ENCODE data around the gene JAKMIP1.
A peak's percentile ranks its signal among the peaks of the same experiment; 100 is the strongest.

Gene JAKMIP1

GRCh38 chr4:6123976-6124375 is 76.4 kb downstream of the JAKMIP1 start:
- no peak overlapping the region for H3K27ac ChIP-seq
- no peak for DNase-seq (ENCODE audit: low read depth, low spot score)

GRCh38 chr4:6123541-6123940 is 76.8 kb downstream of the JAKMIP1 start:
- no peak overlapping the region for H3K27ac ChIP-seq
- DNase-seq (ENCODE audit: low read depth, low spot score), result no peak

DNA sequence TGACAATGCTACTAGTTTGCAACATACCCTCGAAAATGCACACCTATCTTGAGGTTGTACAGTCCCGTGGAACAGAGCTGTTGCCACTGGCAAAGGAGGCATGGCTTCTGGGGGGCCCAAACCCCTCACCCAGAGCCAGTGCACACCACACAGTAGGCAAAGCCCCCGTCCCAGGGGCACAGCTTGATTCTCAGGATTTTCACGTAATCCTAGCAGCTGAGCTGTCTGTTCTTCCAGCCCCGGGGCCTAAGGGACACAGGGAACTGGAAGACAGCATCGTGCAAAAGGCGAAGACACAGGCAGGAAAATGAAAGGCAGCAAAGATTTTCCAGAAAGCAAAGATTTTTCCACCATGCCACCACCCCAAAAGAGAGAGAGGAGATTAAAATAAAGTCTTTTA is 77.2 kb downstream of the JAKMIP1 start:
- DNase-seq (ENCODE audit: low read depth, low spot score), result no peak
- H3K27ac ChIP-seq, result no peak overlapping the region

- DNase-seq (ENCODE audit: low read depth, low spot score), result no peak
- H3K27ac ChIP-seq, result no peak overlapping the region
Observed at GRCh38 chr4:6122496-6122895, 77.9 kb downstream of the JAKMIP1 start.

- H3K27ac ChIP-seq, result no peak overlapping the region
Observed at GRCh38 chr4:6121941-6122340, 78.4 kb downstream of the JAKMIP1 start.

GRCh38 chr4:6121276-6121850 is 79.0 kb downstream of the JAKMIP1 start:
- no peak overlapping the region for H3K27ac ChIP-seq
- DNase-seq (ENCODE audit: low read depth, low spot score), result no peak

More at GRCh38 chr4:6121941-6122340, 78.4 kb downstream of the JAKMIP1 start:
- no peak for DNase-seq (ENCODE audit: low read depth, low spot score)

GRCh38 chr4:6120361-6120760 is 80.0 kb downstream of the JAKMIP1 start:
- DNase-seq (ENCODE audit: low read depth, low spot score), result no peak
- H3K27ac ChIP-seq, result no peak overlapping the region

- H3K27ac ChIP-seq, result no peak overlapping the region
- no peak for DNase-seq (ENCODE audit: low read depth, low spot score)
Observed at GRCh38 chr4:6119507-6120020, 80.8 kb downstream of the JAKMIP1 start.

DNA sequence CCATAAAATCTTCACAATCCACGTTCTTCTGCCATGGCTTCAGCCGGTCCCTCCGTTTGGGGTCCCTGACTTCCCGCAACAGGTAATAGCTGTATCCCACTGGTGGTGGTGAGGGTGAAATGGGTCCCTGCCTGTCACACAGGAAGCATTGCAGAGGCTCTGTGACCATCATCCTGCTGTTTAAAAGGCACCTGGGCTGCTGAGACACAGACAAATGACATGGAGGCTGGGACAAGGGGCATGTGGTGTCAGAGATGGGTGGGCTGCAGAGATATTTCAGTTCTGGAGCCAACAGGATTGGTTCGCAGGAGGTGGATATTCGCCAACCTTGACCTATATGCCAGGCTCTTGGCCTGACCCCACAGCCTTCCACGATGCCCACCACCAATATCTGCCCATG is 82.1 kb downstream of the JAKMIP1 start:
- H3K27ac ChIP-seq, result no peak overlapping the region
- DNase-seq (ENCODE audit: low read depth, low spot score), result no peak

- no peak for DNase-seq (ENCODE audit: low read depth, low spot score)
- no peak overlapping the region for H3K27ac ChIP-seq
Observed at GRCh38 chr4:6116696-6117285, 83.6 kb downstream of the JAKMIP1 start.

- no peak overlapping the region for H3K27ac ChIP-seq
- DNase-seq (ENCODE audit: low read depth, low spot score), result no peak
Observed at GRCh38 chr4:6115746-6116586, 84.4 kb downstream of the JAKMIP1 start.

DNA sequence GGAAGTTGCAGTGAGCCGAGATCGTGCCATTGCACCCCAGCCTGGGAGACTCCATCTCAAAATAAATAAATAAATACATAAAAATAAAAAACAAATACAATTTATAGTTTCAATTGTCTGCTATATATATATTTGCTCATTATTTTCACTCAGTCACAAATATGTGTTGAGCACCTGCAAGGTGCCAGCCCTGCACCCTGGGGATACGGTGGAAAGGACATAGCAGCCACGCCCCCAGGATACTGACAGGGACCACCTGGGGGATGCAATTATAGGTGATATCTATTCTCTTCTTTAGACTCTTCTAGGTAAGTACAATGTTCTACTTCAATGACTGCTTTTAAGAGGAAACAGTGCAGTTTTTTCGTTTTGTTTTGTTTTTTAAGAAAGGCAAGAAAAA is 85.0 kb downstream of the JAKMIP1 start:
- H3K27ac ChIP-seq, result no peak overlapping the region
- DNase-seq (ENCODE audit: low read depth, low spot score), result no peak

- no peak for DNase-seq (ENCODE audit: low read depth, low spot score)
- no peak overlapping the region for H3K27ac ChIP-seq
Observed at GRCh38 chr4:6114601-6115000, 85.7 kb downstream of the JAKMIP1 start.

- H3K27ac ChIP-seq, result no peak overlapping the region
- DNase-seq (ENCODE audit: low read depth, low spot score), result no peak
Observed at GRCh38 chr4:6114181-6114580, 86.2 kb downstream of the JAKMIP1 start.

DNA sequence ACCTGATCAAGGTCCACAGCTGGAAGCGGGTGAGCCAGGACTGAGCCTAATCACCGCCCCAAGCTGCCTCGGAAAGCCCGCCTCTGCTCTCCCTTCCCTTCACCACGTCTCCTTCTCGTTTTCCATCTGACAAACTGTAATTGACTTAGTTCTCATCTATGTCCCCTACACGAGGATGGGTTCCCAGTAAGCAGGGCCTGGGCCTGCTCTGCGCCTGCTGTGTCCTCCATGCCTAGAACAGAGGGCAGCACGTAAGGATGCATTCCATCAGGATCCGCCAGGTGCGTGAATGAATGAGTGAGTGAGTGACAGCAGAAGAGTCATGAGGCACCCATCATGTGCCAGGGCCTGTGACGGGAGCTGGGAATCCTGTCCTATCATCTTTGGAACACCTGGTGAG is 86.7 kb downstream of the JAKMIP1 start:
- no peak for DNase-seq (ENCODE audit: low read depth, low spot score)
- no peak overlapping the region for H3K27ac ChIP-seq

DNA sequence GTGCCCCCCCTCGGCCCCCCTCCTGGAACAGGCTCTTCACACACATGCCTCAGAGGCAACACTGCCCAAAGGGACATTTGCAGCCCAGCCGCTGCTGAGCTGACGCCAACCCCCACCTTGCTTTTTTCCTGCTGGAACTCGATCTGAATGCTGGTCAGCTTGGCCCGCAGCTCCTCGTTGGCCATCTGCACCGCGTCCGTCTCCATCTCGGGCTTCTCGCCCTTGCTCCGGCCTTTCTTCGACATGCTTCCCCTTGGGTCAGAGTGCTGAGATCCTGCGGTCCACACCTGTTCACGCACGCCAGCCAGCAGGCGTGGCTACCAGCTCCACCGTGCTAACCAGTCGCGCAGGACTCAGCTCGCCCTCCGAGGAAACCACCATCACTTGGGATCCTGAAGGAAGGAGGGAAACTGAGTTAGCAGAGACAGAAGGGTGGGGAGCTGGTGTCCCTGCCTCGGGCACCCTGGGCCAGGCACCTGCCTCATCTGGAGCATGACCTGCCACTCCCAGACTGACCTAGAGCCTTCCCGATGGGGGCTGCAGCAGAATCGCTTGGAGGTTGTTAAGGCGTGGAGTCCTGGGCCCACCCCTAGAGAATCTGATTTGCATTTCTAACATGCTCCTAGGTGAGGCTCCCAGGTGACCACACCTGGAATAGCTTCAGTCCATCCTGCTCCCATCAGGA is 87.6 kb downstream of the JAKMIP1 start:
- no peak overlapping the region for H3K27ac ChIP-seq
- no peak for DNase-seq (ENCODE audit: low read depth, low spot score)

DNA sequence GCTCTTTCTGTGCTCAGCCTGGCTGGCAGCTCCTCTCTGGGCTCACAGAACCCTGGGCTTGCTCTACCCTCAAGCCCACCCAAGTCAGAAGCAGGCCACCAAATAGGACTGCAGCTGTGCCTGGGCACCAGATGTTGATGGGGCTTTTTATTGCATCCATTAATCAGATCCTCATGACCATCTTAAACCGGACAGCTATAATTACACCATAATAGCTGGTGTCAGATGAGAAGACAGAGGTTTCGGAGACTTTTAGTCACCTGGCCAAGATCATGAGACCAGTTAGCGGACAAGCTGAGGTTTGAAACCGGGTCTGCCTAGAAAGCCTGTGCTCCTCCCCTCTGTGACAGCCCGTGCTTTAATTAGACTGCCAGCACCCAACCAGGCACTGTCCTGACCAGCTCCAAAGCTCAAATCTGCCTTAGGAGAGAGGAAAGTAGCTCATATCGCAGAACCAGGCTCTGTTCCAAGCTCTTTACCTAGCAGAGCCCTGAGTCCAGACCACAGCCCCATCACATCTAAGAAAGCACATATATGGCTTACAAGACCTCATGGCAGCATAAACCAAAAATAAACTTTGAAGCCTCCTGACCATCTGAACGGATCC is 88.9 kb downstream of the JAKMIP1 start:
- no peak for DNase-seq (ENCODE audit: low read depth, low spot score)
- H3K27ac ChIP-seq, result no peak overlapping the region

- DNase-seq (ENCODE audit: low read depth, low spot score), result no peak
- no peak overlapping the region for H3K27ac ChIP-seq
Observed at GRCh38 chr4:6110681-6111353, 89.5 kb downstream of the JAKMIP1 start.

DNA sequence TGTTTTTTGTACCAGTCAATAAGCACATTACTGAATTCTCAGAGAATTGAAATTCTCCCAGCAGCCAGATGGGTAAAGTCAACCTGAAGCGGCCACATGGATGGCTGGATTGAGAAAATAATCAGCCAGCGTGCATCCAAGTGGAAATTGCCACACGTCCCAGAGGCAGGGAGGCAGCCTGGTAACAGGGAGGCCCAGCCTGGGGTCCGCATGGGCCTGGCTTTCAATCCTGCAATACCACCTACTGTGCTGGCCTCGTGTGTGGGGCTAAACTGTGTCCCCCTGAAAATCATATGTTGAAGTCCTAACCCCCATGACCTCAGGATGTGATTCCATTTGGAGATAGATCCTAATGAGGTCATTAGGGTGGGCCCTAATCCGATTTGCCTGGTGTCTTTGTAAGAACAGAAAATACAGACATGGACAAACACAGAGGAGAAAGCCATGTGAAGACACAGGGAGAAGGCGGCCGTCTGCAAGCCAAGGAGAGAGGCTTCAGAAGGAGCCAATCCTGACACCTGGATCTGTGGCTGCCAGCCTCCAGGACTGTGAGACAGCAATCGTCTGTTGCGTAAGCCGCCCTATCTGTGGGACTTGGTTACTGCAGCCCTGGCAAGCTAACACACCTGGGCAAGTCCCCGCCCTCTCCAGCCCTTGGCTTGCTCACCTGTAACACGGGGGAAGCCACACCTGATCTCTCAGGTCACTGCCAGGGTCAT is 90.3 kb downstream of the JAKMIP1 start:
- DNase-seq (ENCODE audit: low read depth, low spot score), result peak; percentile 12
- no peak overlapping the region for H3K27ac ChIP-seq
